GM12878 (cell line): ENCODE results near the gene SLC24A4.

ENCODE experiments used
- CTCF ChIP-seq, 3 experiments: IDR thresholded peaks in 2 of 3; conservative IDR thresholded peaks in 1 of 3; 2 replicates each; pipeline ENCODE4 v1.5.1; 2011; ENCODE audit warnings: low read depth in 3 of 3, low read length in 3 of 3, mild to moderate bottlenecking in 3 of 3, control low read depth in 2 of 3, moderate library complexity in 2 of 3, inconsistent platforms in 1 of 3, mixed read lengths in 1 of 3; ENCODE audit not compliant: control insufficient read depth in 2 of 3, insufficient read depth in 1 of 3; ENCODE audit errors: extremely low read depth in 1 of 3
- JUND ChIP-seq: IDR thresholded peaks from 2 replicates; pipeline ENCODE4 v1.6.1; 2012; ENCODE audit warnings: low read depth, mild to moderate bottlenecking, low read length, improper control_type of control experiment, moderate library complexity
- PAX8 ChIP-seq: fragments of 450-650 bp; IDR thresholded peaks from 2 replicates; pipeline ENCODE4 v1.6.1; 2017; ENCODE audit warnings: mild to moderate bottlenecking, moderate library complexity
- POLR2A ChIP-seq: IDR thresholded peaks from 2 replicates; pipeline ENCODE4 v1.6.1; 2011; ENCODE audit warnings: low read depth, mild to moderate bottlenecking, low read length
- POLR2AphosphoS2 ChIP-seq: IDR thresholded peaks from 2 replicates; pipeline ENCODE4 v1.6.1; 2011; ENCODE audit warnings: low read depth, mild to moderate bottlenecking, low read length, improper control_type of control experiment, moderate library complexity
- SIN3A ChIP-seq: IDR thresholded peaks from 2 replicates; pipeline ENCODE4 v1.6.1; 2012; ENCODE audit warnings: low read depth, low read length, improper control_type of control experiment
- SREBF2 ChIP-seq: IDR thresholded peaks from 2 replicates; pipeline ENCODE4 v1.6.1; 2012; ENCODE audit warnings: mild to moderate bottlenecking, low read length
- SUPT20H ChIP-seq: IDR thresholded peaks from 2 replicates; pipeline ENCODE4 v1.6.1; 2011; ENCODE audit warnings: low read depth, mild to moderate bottlenecking, low read length, moderate library complexity, borderline replicate concordance; ENCODE audit not compliant: control insufficient read depth
- TF ChIP-seq, protein P1 (sequence below): IDR thresholded peaks from 2 replicates; pipeline ENCODE4 v1.6.1; 2011; ENCODE audit warnings: low read depth, low read length, improper control_type of control experiment, borderline replicate concordance
- TF ChIP-seq, protein P2 (sequence below): fragments of 450-650 bp; IDR thresholded peaks from 2 replicates; pipeline ENCODE4 v1.6.1; 2018; ENCODE audit warnings: borderline replicate concordance, mild to moderate bottlenecking; ENCODE audit not compliant: partially characterized antibody

- TF ChIP-seq POLR2AphosphoS2 (no peak), JUND (no peak), CTCF (IDR thresholded peaks at IDR 0.05 in 2 of 3, conservative IDR thresholded peaks at IDR 0.05 in 1 of 3; ENCODE audit: control insufficient read depth in 2 of 3, extremely low read depth in 1 of 3, insufficient read depth in 1 of 3, low read depth in 3 of 3, low read length in 3 of 3) (no peak), SIN3A (no peak), POLR2A (no peak), SUPT20H (no peak), PAX8 (no peak), SREBF2 (no peak)
- TF ChIP-seq, protein P1, sequence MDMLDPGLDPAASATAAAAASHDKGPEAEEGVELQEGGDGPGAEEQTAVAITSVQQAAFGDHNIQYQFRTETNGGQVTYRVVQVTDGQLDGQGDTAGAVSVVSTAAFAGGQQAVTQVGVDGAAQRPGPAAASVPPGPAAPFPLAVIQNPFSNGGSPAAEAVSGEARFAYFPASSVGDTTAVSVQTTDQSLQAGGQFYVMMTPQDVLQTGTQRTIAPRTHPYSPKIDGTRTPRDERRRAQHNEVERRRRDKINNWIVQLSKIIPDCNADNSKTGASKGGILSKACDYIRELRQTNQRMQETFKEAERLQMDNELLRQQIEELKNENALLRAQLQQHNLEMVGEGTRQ: no peak
- TF ChIP-seq, protein P2, sequence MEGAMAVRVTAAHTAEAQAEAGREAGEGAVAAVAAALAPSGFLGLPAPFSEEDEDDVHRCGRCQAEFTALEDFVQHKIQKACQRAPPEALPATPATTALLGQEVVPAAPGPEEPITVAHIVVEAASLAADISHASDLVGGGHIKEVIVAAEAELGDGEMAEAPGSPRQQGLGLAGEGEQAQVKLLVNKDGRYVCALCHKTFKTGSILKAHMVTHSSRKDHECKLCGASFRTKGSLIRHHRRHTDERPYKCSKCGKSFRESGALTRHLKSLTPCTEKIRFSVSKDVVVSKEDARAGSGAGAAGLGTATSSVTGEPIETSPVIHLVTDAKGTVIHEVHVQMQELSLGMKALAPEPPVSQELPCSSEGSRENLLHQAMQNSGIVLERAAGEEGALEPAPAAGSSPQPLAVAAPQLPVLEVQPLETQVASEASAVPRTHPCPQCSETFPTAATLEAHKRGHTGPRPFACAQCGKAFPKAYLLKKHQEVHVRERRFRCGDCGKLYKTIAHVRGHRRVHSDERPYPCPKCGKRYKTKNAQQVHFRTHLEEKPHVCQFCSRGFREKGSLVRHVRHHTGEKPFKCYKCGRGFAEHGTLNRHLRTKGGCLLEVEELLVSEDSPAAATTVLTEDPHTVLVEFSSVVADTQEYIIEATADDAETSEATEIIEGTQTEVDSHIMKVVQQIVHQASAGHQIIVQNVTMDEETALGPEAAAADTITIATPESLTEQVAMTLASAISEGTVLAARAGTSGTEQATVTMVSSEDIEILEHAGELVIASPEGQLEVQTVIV: no peak
These were observed 206.9 kb downstream of the SLC24A4 start for GRCh38 chr14:92529903-92530302.
